Endodermal cell (in vitro differentiated cells): ENCODE measurements around the gene ZBTB16. TPM values are rescaled to one million over a fixed set of nuclear protein-coding genes. Genes with fewer than 3 reads are reported as not detected.

Source experiments
- DNase-seq: peaks from one replicate; pipeline ENCODE4 v3.0.0-alpha.2; 2017
- H3K27ac ChIP-seq: 2 replicates; pipeline ENCODE4 v1.5.1; 2013; ENCODE audit warnings: mild to moderate bottlenecking, low read depth, low read length, moderate library complexity
- H3K27me3 ChIP-seq: 2 replicates; pipeline ENCODE4 v1.6.1; 2013; ENCODE audit warnings: mild to moderate bottlenecking, low read length, moderate library complexity; ENCODE audit not compliant: insufficient read depth, control insufficient read depth, poor library complexity, severe bottlenecking
- H3K36me3 ChIP-seq: 2 replicates; pipeline ENCODE4 v1.7.0; 2013; ENCODE audit warnings: mild to moderate bottlenecking, low read length, moderate library complexity; ENCODE audit not compliant: control insufficient read depth, insufficient read depth
- H3K4me1 ChIP-seq: one replicate; pipeline ENCODE4 v1.7.0; 2013; ENCODE audit warnings: low read length; ENCODE audit not compliant: control insufficient read depth, insufficient read depth
- H3K4me3 ChIP-seq: 2 replicates; pipeline ENCODE4 v1.5.1; 2013; ENCODE audit warnings: mild to moderate bottlenecking, low read length, moderate library complexity
- H3K9ac ChIP-seq: 2 replicates; pipeline ENCODE4 v1.6.1; 2013; ENCODE audit warnings: mild to moderate bottlenecking, low read length, moderate library complexity; ENCODE audit not compliant: poor library complexity, severe bottlenecking; ENCODE audit errors: extremely low read depth
- H3K9me3 ChIP-seq: 2 replicates; pipeline ENCODE4 v1.6.1; 2013; ENCODE audit warnings: mild to moderate bottlenecking, low read length, moderate library complexity; ENCODE audit not compliant: control insufficient read depth
- H3K27ac Mint-ChIP-seq: 2 replicates; pipeline ENCODE4 v1.8.0; 2020; ENCODE audit warnings: mixed read lengths
- H3K27me3 Mint-ChIP-seq: 2 replicates; pipeline ENCODE4 v1.8.0; 2021; ENCODE audit warnings: mild to moderate bottlenecking, mixed read lengths; ENCODE audit not compliant: insufficient read depth
- H3K36me3 Mint-ChIP-seq: 2 replicates; pipeline ENCODE4 v1.8.0; 2020; ENCODE audit warnings: low read depth, mixed read lengths
- H3K4me1 Mint-ChIP-seq: 2 replicates; pipeline ENCODE4 v1.8.0; 2020; ENCODE audit warnings: mixed read lengths
- H3K4me3 Mint-ChIP-seq: 2 replicates; pipeline ENCODE4 v1.8.0; 2020; ENCODE audit warnings: mild to moderate bottlenecking, moderate library complexity, mixed read lengths
- H3K9me3 Mint-ChIP-seq: 2 replicates; pipeline ENCODE4 v1.8.0; 2020; ENCODE audit warnings: mild to moderate bottlenecking, mixed read lengths
- CTCF ChIP-seq: fragments of 200-600 bp; sonication (generic); conservative IDR thresholded peaks from 2 replicates; pipeline ENCODE4 v1.5.0; 2021; ENCODE audit warnings: antibody characterized with exemption, mild to moderate bottlenecking
- WGBS, 2 experiments: methylation state at CpG; one replicate each; pipeline versions ENCODE4 v1.1.5 to v1.1.7; 2013; ENCODE audit warnings: missing lambda C conversion rate in 2 of 2, mixed read lengths in 1 of 2; ENCODE audit not compliant: insufficient coverage in 1 of 2, insufficient read length in 1 of 2; 5-methylcytosine and 5-hydroxymethylcytosine counted together
- total RNA-seq, 2 donors: library from RNA; stranded (reverse); fragmentation: NEBNext Ultra II Directional in 1 of 2; extraction: Animal tissue kit (Norgen Biotek cat#: 25700) in 1 of 2; gene quantifications; 2 replicates in 1 of 2; 3 replicates in 1 of 2; pipeline ENCODE4 v1.2.1, GENCODE V29; 2021

ZBTB16 gene
- total RNA-seq, 2 donors from 2014 or later: 4.1 to 5.8 TPM

DNA sequence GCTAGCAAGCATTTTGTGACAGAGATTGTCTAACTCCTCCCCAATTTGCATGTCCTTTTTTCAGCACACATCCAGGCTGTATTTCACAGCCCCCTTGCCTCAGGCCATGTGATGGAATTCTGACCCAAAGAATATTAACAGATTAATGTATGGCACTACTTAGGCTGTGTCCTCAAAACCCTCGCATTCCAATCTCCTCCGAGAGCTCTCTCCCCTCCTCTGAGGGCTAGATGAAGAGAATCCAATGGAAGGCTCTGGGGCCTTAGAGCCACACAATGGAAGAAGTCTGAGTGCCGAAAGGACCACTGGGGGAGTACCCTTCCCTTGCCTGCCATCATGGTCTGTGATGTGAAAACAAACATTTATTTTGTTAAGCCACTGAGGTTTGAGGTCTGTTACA, 223.0 kb downstream of the ZBTB16 start:
- Histone ChIP-seq H3K4me1 (no peaks in the 10 kb centered on the region), H3K36me3 (no peaks in the 10 kb centered on the region), H3K9me3 (no peaks in the 10 kb centered on the region), H3K27me3 (no peaks in the 10 kb centered on the region), H3K27ac (no peak overlapping the region), H3K4me3 (no peak overlapping the region), H3K9ac (no peak overlapping the region)
- H3K27me3 Mint-ChIP-seq: peaks cover 2% of the 10 kb centered on the region
- 90 to 100% methylated on average over 1 to 3 of the region's 3 CpGs for WGBS, 2 experiments
- H3K4me1 Mint-ChIP-seq: peaks cover 2% of the 10 kb centered on the region
- no peak overlapping the region for H3K27ac Mint-ChIP-seq
- H3K4me3 Mint-ChIP-seq: no peak overlapping the region
- H3K9me3 Mint-ChIP-seq: no peaks in the 10 kb centered on the region
- no peak for TF ChIP-seq CTCF
- DNase-seq: no peak
- H3K36me3 Mint-ChIP-seq: no peaks in the 10 kb centered on the region

DNA sequence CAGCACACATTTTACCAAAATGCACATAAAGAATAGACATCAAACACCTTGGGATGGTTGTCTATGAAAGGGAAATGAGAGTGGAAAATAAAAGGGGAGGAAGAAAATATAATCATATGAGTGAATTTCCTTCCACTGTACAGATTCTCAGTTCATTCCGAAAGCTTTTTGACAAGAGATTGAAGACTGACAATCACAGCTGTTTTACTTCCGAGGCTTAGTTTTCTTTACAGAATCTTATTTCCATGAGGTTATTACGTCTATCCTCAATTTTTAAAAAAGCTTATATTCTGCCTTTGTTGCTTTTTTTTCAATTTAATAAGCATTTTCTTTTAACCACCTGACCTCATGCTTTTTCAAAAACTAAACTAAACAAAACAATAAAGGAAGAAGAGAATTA, 223.9 kb downstream of the ZBTB16 start:
- H3K27ac Mint-ChIP-seq: no peak overlapping the region
- H3K36me3 ChIP-seq: no peaks in the 10 kb centered on the region
- no peaks in the 10 kb centered on the region for H3K27me3 ChIP-seq
- no peak overlapping the region for H3K27ac ChIP-seq
- H3K4me3 Mint-ChIP-seq: no peak overlapping the region
- no peak for TF ChIP-seq CTCF
- no peak overlapping the region for H3K4me3 ChIP-seq
- H3K36me3 Mint-ChIP-seq: no peaks in the 10 kb centered on the region
- H3K4me1 Mint-ChIP-seq: peaks cover 2% of the 10 kb centered on the region
- H3K9ac ChIP-seq: no peak overlapping the region
- no peak for DNase-seq
- H3K4me1 ChIP-seq: no peaks in the 10 kb centered on the region
- WGBS, 2 experiments: 86 to 89% methylated on average over 3 of the region's 3 CpGs
- H3K9me3 Mint-ChIP-seq: no peaks in the 10 kb centered on the region
- H3K9me3 ChIP-seq: no peaks in the 10 kb centered on the region
- peaks cover 2% of the 10 kb centered on the region for H3K27me3 Mint-ChIP-seq

GRCh38 chr11:114284021-114284420, 224.5 kb downstream of the ZBTB16 start:
- H3K4me3 Mint-ChIP-seq: no peak overlapping the region
- no peaks in the 10 kb centered on the region for H3K4me1 ChIP-seq
- H3K4me1 Mint-ChIP-seq: peaks cover 2% of the 10 kb centered on the region
- no peak overlapping the region for H3K27ac ChIP-seq
- no peaks in the 10 kb centered on the region for H3K9me3 Mint-ChIP-seq
- DNase-seq: no peak
- no peak overlapping the region for H3K27ac Mint-ChIP-seq
- TF ChIP-seq CTCF: no peak
- H3K27me3 ChIP-seq: no peaks in the 10 kb centered on the region
- H3K36me3 Mint-ChIP-seq: no peaks in the 10 kb centered on the region
- no peak overlapping the region for H3K4me3 ChIP-seq
- no peaks in the 10 kb centered on the region for H3K27me3 Mint-ChIP-seq
- 96 to 100% methylated on average over 1 to 2 of the region's 2 CpGs for WGBS, 2 experiments
- H3K36me3 ChIP-seq: no peaks in the 10 kb centered on the region
- no peak overlapping the region for H3K9ac ChIP-seq
- no peaks in the 10 kb centered on the region for H3K9me3 ChIP-seq
